Endothelial cell of umbilical vein (primary cell): ENCODE measurements around the gene JAKMIP1. TPM values are rescaled to one million over a fixed set of nuclear protein-coding genes. Genes with fewer than 3 reads are reported as not detected.

ENCODE experiments used
- BruUV-seq: library from RNA; stranded (reverse); fragments of 400-500 nt; replicated peaks from 2 replicates; lab custom pipeline; 2021; lab: Mats Ljungman, UMichigan
- CTCF ChIA-PET: fragments of 300-600, 350-600 bp; sonication (Branson Sonifier 250); formaldehyde crosslinking; loops from one replicate; lab custom pipeline; 2021; ENCODE audit warnings: antibody characterized with exemption, inconsistent platforms; lab: Charles Lee
- POLR2A ChIA-PET: fragments of 300-600, 350-600 bp; sonication (Branson Sonifier 250); formaldehyde crosslinking; loops from one replicate; lab custom pipeline; 2021; ENCODE audit warnings: antibody characterized with exemption, inconsistent platforms; lab: Charles Lee
- DNase-seq: peaks from one replicate; pipeline ENCODE4 v3.0.0-alpha.2; 2011; ENCODE audit warnings: low read depth, low spot score
- FAIRE-seq: peaks from 2 replicates; lab custom pipeline; 2011; peaks lifted over from hg19 to GRCh38; lab: Jason Lieb, UNC
- H2AFZ ChIP-seq: 2 replicates; pipeline ENCODE4 v1.6.0; 2012; ENCODE audit warnings: low read depth, low read length, control low read depth, inconsistent platforms
- H3K27ac ChIP-seq: 2 replicates; pipeline ENCODE4 v1.5.1; 2011; ENCODE audit warnings: low read depth, mild to moderate bottlenecking, control low read depth, low read length, moderate library complexity; ENCODE audit not compliant: insufficient read depth
- H3K27me3 ChIP-seq, 2 experiments: 2 replicates each; pipeline versions ENCODE4 v1.6.0 to v1.6.1; 2011; ENCODE audit warnings: low read length in 2 of 2, mixed read lengths in 1 of 2; ENCODE audit not compliant: control insufficient read depth in 2 of 2, insufficient read depth in 2 of 2
- H3K36me3 ChIP-seq, 2 experiments: 2 replicates in 1 of 2; 3 replicates in 1 of 2; pipeline ENCODE4 v1.5.1; 2011; ENCODE audit warnings: low read length in 2 of 2, mild to moderate bottlenecking in 1 of 2, moderate library complexity in 1 of 2; ENCODE audit not compliant: control insufficient read depth in 2 of 2, insufficient read depth in 2 of 2; ENCODE audit errors: extremely low read depth in 1 of 2
- H3K4me1 ChIP-seq: 3 replicates; pipeline ENCODE4 v1.5.1; 2011; ENCODE audit warnings: mild to moderate bottlenecking, low read length; ENCODE audit not compliant: control insufficient read depth, insufficient read depth; ENCODE audit errors: extremely low read depth
- H3K4me2 ChIP-seq: 2 replicates; pipeline ENCODE4 v1.6.1; 2011; ENCODE audit warnings: low read length, control low read depth, mixed read lengths; ENCODE audit not compliant: insufficient read depth
- H3K4me3 ChIP-seq, 3 experiments: fragments of 200-600 bp in 1 of 3; sonication (generic), shearing (Covaris generic) in 1 of 3; replicated peaks in 1 of 3; 2 replicates each; pipeline ENCODE4 v1.5.1; 2011 to 2016; ENCODE audit warnings: control low read depth in 3 of 3, low read length in 3 of 3, mild to moderate bottlenecking in 2 of 3, inconsistent platforms in 1 of 3, low read depth in 1 of 3, moderate library complexity in 1 of 3; ENCODE audit not compliant: insufficient read depth in 1 of 3
- H3K79me2 ChIP-seq: 2 replicates; pipeline ENCODE4 v1.6.0; 2012; ENCODE audit warnings: low read length, inconsistent platforms; ENCODE audit not compliant: control insufficient read depth, insufficient read depth
- H3K9ac ChIP-seq: replicated peaks from 2 replicates; pipeline ENCODE3; 2011; ENCODE audit warnings: low read length, control low read depth; ENCODE audit not compliant: insufficient read depth; ENCODE audit errors: extremely low read depth
- H3K9me1 ChIP-seq: replicated peaks from 3 replicates; pipeline ENCODE4 v1.6.0; 2011; ENCODE audit warnings: mild to moderate bottlenecking, low read length; ENCODE audit not compliant: control insufficient read depth, insufficient read depth; ENCODE audit errors: extremely low read depth
- H3K9me3 ChIP-seq: replicated peaks from 2 replicates; pipeline ENCODE4 v1.5.1; 2012; ENCODE audit warnings: low read length, inconsistent platforms; ENCODE audit not compliant: control insufficient read depth, insufficient read depth
- H4K20me1 ChIP-seq: replicated peaks from 2 replicates; pipeline ENCODE3; 2011; ENCODE audit warnings: mild to moderate bottlenecking, low read length; ENCODE audit not compliant: control insufficient read depth, insufficient read depth; ENCODE audit errors: extremely low read depth
- CTCF ChIP-seq, 2 donors: IDR thresholded peaks; 1 replicate in 1 of 2; 2 replicates in 1 of 2; pipeline ENCODE4 v1.5.1; 2011; ENCODE audit warnings: low read length in 2 of 2, mild to moderate bottlenecking in 2 of 2, moderate library complexity in 2 of 2, control low read depth in 1 of 2, inconsistent platforms in 1 of 2, low read depth in 1 of 2; ENCODE audit not compliant: insufficient read depth in 1 of 2; ENCODE audit errors: extremely low read depth in 1 of 2
- EZH2 ChIP-seq: IDR thresholded peaks from 2 replicates; pipeline ENCODE4 v1.6.1; 2012; ENCODE audit warnings: borderline replicate concordance, low read depth, mild to moderate bottlenecking, moderate library complexity, low read length, inconsistent platforms; ENCODE audit not compliant: severe bottlenecking
- FOS ChIP-seq: IDR thresholded peaks from 2 replicates; pipeline ENCODE4 v1.6.1; 2011; ENCODE audit warnings: mild to moderate bottlenecking, low read length, moderate library complexity, borderline replicate concordance; ENCODE audit not compliant: insufficient read depth
- GATA2 ChIP-seq: IDR thresholded peaks from 2 replicates; pipeline ENCODE4 v1.7.0; 2011; ENCODE audit warnings: low read depth, mild to moderate bottlenecking, moderate library complexity, mixed read lengths, low read length; ENCODE audit not compliant: insufficient read length, insufficient read depth
- JUN ChIP-seq: IDR thresholded peaks from 2 replicates; pipeline ENCODE4 v1.6.1; 2011; ENCODE audit warnings: borderline replicate concordance, low read depth; ENCODE audit not compliant: insufficient read length, insufficient read depth
- MYC ChIP-seq: IDR thresholded peaks from one replicate; pipeline ENCODE4 v1.6.1; 2011; ENCODE audit warnings: mild to moderate bottlenecking, low read depth, low read length
- POLR2A ChIP-seq: IDR thresholded peaks from 2 replicates; pipeline ENCODE4 v1.6.1; 2012; ENCODE audit warnings: low read depth, mild to moderate bottlenecking, control low read depth, low read length
- POLR2AphosphoS5 ChIP-seq: IDR thresholded peaks from 2 replicates; pipeline ENCODE4 v1.6.1; 2012; ENCODE audit warnings: low read depth, mild to moderate bottlenecking, control low read depth, low read length, moderate library complexity; ENCODE audit not compliant: insufficient read depth
- dilution Hi-C: fragments of 300-500 bp; cut with MboI; formaldehyde crosslinking; loops from one replicate; pipeline ENCODE4 v1.15.0; 2019; ENCODE audit warnings: low sequenced_read_pairs; ENCODE audit not compliant: extremely low pct_ligation_motif_present
- intact Hi-C: fragments of 100-400 bp; cut with micrococcal nuclease; formaldehyde crosslinking; loops from one replicate; pipeline ENCODE4 v1.10.0; 2022
- polyA plus RNA-seq, 4 experiments: library from polyadenylated mRNA; depleted of rRNA in 3 of 4; stranded (reverse) in 3 of 4; unstranded in 1 of 4; fragments of >200 nt; gene quantifications; 2 replicates each; pipeline versions ENCODE4 v1.2.1 to v1.2.3, GENCODE V29; 2011 to 2012; ENCODE audit warnings: missing spikeins in 1 of 4
- total RNA-seq: library from RNA; stranded (reverse); gene quantifications from 2 replicates; pipeline ENCODE4 v1.2.3, GENCODE V29; 2021
- TF ChIP-seq, protein P1 (sequence below): IDR thresholded peaks from 2 replicates; pipeline ENCODE4 v1.6.1; 2011; ENCODE audit not compliant: insufficient read depth, insufficient read length

The JAKMIP1 gene
- total and polyA plus RNA-seq, 2 donors (not counting 3 experiments of a cell fraction or from before 2014, with no cell fraction given) = not detected

DNA sequence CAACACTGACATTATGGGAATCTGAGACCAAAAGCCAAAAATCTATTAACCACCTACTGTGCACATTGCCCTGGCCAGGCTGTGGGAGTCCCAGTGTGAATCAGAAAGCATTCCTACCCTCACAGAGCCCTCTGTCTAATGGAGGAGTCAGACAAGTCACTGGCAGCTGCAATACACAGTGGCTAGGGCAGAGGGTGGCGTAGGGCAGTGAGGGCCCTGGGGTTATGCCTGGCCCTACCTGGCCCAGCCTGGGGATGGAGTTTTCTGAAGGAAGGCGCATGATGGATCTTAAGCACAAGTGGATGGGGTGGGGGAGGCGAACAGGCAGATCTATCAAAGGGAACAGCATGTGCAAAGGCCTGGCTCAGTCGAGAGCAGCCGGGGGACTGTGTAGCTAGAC lies 10.8 kb downstream of the JAKMIP1 start:
- dilution Hi-C loops (no loop called here), intact Hi-C loops (no loop called here)
- POLR2A ChIA-PET = no interaction called here
- Histone ChIP-seq H3K27ac (no peak overlapping the region), H3K27me3 (no peaks in the 10 kb centered on the region), H3K4me2 (no peak overlapping the region), H3K4me3 (no peak overlapping the region), H3K9me3 (no peaks in the 10 kb centered on the region), H3K9me1 (no peaks in the 10 kb centered on the region), H2AFZ (no peak overlapping the region), H4K20me1 (no peaks in the 10 kb centered on the region), H3K79me2 (no peaks in the 10 kb centered on the region), H3K9ac (no peak overlapping the region), H3K4me1 (no peaks in the 10 kb centered on the region), H3K36me3 (no peaks in the 10 kb centered on the region)
- CTCF ChIA-PET = no interaction called here
- FAIRE-seq = no peak
- no peak for TF ChIP-seq JUN
- TF ChIP-seq EZH2 = no peak
- TF ChIP-seq, protein P1, sequence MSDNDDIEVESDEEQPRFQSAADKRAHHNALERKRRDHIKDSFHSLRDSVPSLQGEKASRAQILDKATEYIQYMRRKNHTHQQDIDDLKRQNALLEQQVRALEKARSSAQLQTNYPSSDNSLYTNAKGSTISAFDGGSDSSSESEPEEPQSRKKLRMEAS = no peak
- TF ChIP-seq POLR2AphosphoS5 = no peak
- no peak for TF ChIP-seq CTCF (IDR thresholded peaks at IDR 0.05; ENCODE audit: extremely low read depth in 1 of 2, insufficient read depth in 1 of 2, low read depth in 1 of 2, low read length in 2 of 2)
- TF ChIP-seq POLR2A = no peak
- TF ChIP-seq MYC = no peak
- TF ChIP-seq FOS = no peak
- no peak for TF ChIP-seq GATA2
- DNase-seq = no peak
- no TSS peak for BruUV-seq
